ENCODE data around the gene KDF1. TPM values are rescaled to one million over a fixed set of nuclear protein-coding genes. Genes with fewer than 3 reads are reported as not detected.

The KDF1 gene, protein sequence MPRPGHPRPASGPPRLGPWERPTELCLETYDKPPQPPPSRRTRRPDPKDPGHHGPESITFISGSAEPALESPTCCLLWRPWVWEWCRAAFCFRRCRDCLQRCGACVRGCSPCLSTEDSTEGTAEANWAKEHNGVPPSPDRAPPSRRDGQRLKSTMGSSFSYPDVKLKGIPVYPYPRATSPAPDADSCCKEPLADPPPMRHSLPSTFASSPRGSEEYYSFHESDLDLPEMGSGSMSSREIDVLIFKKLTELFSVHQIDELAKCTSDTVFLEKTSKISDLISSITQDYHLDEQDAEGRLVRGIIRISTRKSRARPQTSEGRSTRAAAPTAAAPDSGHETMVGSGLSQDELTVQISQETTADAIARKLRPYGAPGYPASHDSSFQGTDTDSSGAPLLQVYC
- 0.15 to 0.31 TPM (median 0.26 TPM) in 5 replicates for total RNA-seq (2022; extraction: Qiagen RNA extraction)

DNA sequence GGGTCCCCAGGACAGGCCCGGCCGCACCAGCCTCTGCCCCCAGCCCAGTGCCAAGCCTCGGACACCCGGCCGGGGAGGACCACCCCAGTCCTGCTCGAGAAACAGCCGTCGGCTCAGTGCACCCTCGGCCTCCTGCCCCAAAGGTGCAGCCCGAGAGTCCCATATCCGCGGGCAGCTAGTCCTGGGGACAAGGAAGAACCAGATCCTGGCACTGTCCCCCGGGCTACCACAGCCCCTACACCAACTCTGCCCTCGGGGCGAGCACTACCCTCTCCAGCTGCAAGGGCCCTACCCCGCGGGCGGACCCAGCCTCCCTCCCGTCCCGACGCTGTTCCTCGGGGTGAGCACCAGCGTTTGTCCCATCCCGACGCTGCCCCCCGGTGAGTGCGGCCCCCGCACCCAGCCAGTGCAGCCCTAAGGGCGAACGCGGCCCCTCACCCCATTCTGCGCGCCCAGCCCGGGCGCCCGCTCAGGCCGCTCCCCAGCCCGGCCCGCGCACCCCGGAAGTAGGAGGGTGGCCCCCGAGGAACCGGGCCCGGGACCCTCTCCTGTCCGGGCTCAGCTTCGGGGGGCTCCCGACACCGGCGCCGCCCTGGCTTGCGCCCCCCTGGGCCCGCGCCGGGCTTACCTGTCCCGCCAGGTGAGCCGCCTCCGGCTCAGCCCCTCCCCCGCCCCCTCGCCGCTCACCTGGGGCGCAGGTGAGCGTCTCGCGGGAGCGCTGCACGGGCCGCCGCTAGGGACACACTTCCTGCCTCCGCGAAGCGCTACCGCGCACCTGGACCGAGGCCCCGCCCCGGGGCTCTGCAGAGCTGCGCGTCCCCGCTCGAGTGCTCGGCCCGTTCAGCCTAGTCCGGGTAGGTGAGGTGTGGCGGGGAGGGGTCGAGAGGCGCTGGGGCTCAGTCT is at the start of gene KDF1:
TSS of gene KDF1 (minus strand) at position 747 of the 903 bp plus-strand sequence. CDS start 8,088 bp downstream, outside the sequence.

DNA sequence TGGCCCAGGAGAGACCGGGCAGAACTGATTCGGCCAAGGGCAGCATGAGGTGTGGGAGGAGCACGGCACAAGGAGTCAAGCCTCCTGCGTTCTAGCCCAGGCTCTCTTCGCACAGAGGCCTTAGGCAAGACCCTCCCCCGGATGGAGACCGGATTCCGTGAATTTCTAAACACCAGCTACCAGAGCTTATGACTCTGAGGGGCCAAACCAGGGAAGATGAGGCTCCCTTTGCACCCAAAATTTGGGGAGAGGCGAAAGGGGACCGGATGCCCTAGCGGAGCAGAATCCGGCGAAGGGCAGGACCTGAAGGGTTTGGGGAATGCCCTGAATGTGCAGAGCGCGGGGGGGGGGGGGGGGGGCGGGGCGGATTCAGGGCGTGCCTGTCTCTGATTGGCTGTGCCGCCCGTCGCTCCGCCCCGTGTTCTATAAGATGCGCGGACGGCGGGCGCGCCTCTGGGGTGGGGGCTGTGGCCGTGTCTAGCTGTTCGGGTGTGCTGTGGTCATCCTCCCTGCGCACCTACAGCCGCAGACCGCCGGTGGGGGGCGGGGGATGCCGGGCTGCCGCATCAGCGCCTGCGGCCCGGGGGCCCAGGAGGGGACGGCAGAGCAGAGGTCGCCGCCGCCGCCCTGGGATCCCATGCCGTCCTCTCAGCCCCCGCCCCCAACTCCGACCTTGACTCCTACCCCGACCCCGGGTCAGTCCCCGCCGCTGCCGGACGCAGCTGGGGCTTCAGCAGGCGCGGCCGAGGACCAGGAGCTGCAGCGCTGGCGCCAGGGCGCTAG is 33.2 kb upstream of the KDF1 start, which contains the start of gene TRNP1:
TSS of gene TRNP1 (plus strand) at position 456 of the 783 bp plus-strand sequence. CDS start at position 551, 95 bp downstream.

DNA sequence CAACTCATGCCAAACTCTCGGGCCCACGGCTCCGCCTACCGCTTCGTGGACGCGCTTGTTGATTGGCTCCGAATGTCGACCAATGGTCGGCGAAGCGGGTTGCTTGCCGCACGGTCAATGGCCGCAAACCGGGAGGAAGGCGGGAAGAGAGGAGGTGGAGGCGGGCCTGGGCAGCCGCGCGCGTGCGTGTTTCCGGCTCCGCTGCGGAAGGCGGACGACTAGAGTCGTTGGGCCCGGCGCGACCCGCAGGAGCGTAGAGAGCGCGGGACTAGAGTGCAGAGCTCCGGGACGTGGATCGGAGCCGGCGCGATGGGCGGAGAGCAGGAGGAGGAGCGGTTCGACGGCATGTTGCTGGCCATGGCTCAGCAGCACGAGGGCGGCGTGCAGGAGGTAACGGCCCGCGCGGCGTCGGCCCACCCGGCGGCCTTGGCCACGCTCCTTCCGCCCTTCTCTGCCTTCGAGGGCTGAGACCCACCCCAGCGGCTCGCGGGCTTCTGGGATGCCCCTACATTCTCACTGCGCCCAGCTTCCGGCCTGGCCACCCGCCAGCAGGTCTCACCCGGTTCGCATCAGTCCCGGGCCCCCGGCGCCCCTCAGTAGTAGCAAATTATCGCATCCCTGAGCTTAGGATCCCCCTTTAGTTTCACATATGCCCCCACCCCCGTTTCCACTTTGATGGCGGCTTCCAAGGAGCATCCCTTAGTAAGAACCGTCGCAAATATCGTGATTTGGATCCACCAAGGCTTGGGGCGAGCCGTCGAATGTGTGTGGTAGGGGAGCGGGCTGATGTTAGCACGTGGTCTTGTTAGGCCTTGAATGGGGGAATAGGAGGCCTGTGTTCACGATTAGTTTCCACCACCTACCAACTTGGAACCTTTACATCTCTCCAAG is 38.5 kb downstream of the KDF1 start, which contains the start of gene NUDC:
TSS of gene NUDC (plus strand) at position 204 of the 891 bp plus-strand sequence. CDS start at position 310, 106 bp downstream.

DNA sequence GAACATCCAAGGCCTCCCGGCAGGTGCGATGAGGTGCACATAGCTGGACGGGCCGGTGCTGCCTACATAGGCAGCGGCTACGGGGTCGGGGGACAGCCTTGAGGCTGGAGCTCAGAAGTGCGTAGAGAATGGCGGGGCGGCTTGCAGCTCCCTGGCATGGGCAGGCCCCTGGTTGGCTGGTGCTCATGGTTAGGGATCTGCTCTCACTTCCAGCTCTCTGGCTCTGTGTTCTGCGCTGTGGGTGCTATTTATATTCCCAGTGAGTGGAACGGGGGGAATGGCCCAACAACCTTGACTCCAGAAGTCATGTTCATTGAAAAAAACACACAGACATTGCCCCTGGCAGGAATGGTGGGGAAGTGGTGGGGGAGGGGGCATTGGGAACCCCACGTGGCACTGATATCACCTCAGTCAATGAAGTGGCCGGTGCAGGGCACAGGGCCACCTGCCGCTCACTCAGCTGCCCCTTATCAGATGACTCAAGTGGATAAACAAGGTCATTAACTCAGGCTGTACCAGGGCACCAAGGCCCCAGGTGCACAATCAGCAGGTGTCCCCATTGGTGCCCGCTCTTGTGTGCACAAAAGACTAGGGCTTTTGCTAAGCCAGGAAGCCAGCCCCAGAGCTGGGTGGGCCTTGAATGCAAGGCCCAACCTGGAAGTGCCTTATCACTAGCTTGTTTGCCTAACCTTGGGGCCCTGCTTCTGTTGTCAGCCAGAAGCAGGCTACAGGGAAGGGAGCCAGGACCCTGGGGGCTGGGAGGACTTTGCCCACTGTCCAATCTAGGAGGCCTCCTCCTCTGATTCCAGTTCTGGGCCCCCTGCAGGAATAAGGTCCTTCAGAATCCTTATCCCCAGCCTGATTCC is 46.3 kb downstream of the KDF1 start, which contains the start of gene NR0B2:
TSS of gene NR0B2 (minus strand) at position 222 of the 866 bp plus-strand sequence. CDS start at position 187, 35 bp downstream.

DNA sequence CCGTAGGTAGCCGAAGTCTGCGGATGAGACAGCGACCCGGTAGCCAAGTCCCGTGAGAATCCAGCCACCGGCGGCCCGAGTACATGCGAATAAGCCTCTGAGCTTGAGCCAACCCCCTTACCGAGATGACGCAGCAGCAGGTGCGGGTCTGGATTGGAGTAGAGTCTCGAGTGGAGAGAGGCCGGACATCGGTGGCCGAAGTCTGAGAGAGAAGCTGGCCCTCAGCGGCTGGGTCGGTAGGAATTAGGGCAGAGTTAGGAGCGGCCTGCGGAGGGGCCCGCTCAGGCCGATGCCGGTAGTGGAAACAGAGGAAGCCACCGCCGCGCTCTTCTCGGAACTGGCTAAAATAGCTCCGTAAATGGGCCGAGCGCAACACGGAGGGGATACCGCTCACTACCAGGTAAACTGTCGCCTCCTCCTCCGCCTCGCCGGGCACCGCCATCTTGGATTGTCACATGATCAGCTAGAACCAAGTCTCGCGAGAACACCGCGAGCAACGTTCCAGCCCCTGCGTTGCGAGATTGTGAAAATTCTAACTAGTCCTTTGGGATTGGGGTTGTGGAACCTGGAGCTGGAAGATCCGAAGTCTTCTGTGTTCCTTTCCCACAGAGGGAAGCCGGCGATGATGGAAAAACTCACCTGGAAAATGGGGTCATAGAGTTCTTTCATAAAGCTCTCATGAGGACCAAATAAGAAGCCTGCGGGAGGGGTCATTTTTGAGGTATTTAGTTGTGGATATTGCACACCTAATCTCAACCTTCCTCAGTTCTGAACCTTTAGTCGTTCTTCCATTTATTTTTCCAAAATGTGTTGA is 60.1 kb downstream of the KDF1 start, which contains the start of gene GPATCH3:
TSS of gene GPATCH3 (minus strand) at position 467 of the 814 bp plus-strand sequence. CDS start at position 442, 25 bp downstream.

Other genes starting within 250 kb of the KDF1 start
- gene PIGV, start 172.5 kb downstream of the KDF1 start, total RNA-seq (2022; extraction: Qiagen RNA extraction) = 5.3 to 7.2 TPM (median 6.4 TPM) in 5 replicates
- gene ZDHHC18, start 133.8 kb downstream of the KDF1 start, total RNA-seq (2022; extraction: Qiagen RNA extraction) = 36.4 to 47.5 TPM (median 46.7 TPM) in 5 replicates
- gene SFN, start 97.3 kb downstream of the KDF1 start, total RNA-seq (2022; extraction: Qiagen RNA extraction) = 468 to 645 TPM (median 543 TPM) in 5 replicates
- 23.4 to 32.2 TPM (median 28.6 TPM) in 5 replicates for gene GPN2, start 70.2 kb downstream of the KDF1 start, total RNA-seq (2022; extraction: Qiagen RNA extraction)
- 9.3 to 12.1 TPM (median 11.6 TPM) in 5 replicates for gene GPATCH3, start 60.0 kb downstream of the KDF1 start, total RNA-seq (2022; extraction: Qiagen RNA extraction)
- gene NR0B2, start 46.5 kb downstream of the KDF1 start, total RNA-seq (2022; extraction: Qiagen RNA extraction) = 0.09 to 0.11 TPM (median 0.10 TPM) in 3 of 5 replicates, not detected in the others
- 130 to 158 TPM (median 144 TPM) in 5 replicates for gene NUDC, start 38.7 kb downstream of the KDF1 start, total RNA-seq (2022; extraction: Qiagen RNA extraction)
- 204 to 282 TPM (median 273 TPM) in 5 replicates for gene TRNP1, start 33.2 kb upstream of the KDF1 start, total RNA-seq (2022; extraction: Qiagen RNA extraction)
- 0.88 to 1.9 TPM (median 1.8 TPM) in 5 replicates for gene TENT5B, start 52.4 kb upstream of the KDF1 start, total RNA-seq (2022; extraction: Qiagen RNA extraction)
- gene SLC9A1, start 194.7 kb upstream of the KDF1 start, total RNA-seq (2022; extraction: Qiagen RNA extraction) = 15.0 to 23.8 TPM (median 21.1 TPM) in 5 replicates

Measured in A549 treated with dexamethasone at 1 μM for 4 hours (cell line).